Midbrain (tissue), 1 donor: Measurements from ENCODE around the gene GRID1.
"Not testable (repeated sequence)": the region's sequence is repeated elsewhere in the genome, so short reads cannot be mapped to it uniquely, and the experiment has no call there.

Experiments used
- DNase-seq: peaks from one replicate; lab custom pipeline; 2025; lab: John Stamatoyannopoulos, UW

GRID1 gene

GRCh38 chr10:85720931-85721590 is 645.5 kb downstream of the GRID1 start:
- DNase-seq = no peak

- DNase-seq = no peak
Observed at GRCh38 chr10:85719408-85719807, 647.2 kb downstream of the GRID1 start.

GRCh38 chr10:85713885-85714284 is 652.7 kb downstream of the GRID1 start:
- no peak for DNase-seq

- DNase-seq = no peak
Observed at GRCh38 chr10:85702768-85703167, 663.8 kb downstream of the GRID1 start.

GRCh38 chr10:85699066-85699465 is 667.5 kb downstream of the GRID1 start:
- DNase-seq = not testable (repeated sequence)

- no peak for DNase-seq
Observed at GRCh38 chr10:85696893-85697292, 669.7 kb downstream of the GRID1 start.

- no peak for DNase-seq
Observed at GRCh38 chr10:85682621-85683020, 684.0 kb downstream of the GRID1 start.

- no peak for DNase-seq
Observed at GRCh38 chr10:85679710-85680109, 686.9 kb downstream of the GRID1 start.

- no peak for DNase-seq
Observed at GRCh38 chr10:85679061-85679460, 687.5 kb downstream of the GRID1 start.

GRCh38 chr10:85674851-85675250 is 691.7 kb downstream of the GRID1 start:
- DNase-seq = no peak

- no peak for DNase-seq
Observed at GRCh38 chr10:85673270-85673669, 693.3 kb downstream of the GRID1 start.

GRCh38 chr10:85671530-85671929 is 695.1 kb downstream of the GRID1 start:
- no peak for DNase-seq

- DNase-seq = no peak
Observed at GRCh38 chr10:85668522-85668921, 698.1 kb downstream of the GRID1 start.

- no peak for DNase-seq
Observed at GRCh38 chr10:85667638-85668233, 698.9 kb downstream of the GRID1 start.

GRCh38 chr10:85666987-85667386 is 699.6 kb downstream of the GRID1 start:
- DNase-seq = no peak

GRCh38 chr10:85666102-85666501 is 700.5 kb downstream of the GRID1 start:
- no peak for DNase-seq

- DNase-seq = no peak
Observed at GRCh38 chr10:85665681-85666080, 700.9 kb downstream of the GRID1 start.

GRCh38 chr10:85665078-85665477 is 701.5 kb downstream of the GRID1 start:
- DNase-seq = no peak

- DNase-seq = no peak
Observed at GRCh38 chr10:85661123-85661522, 705.5 kb downstream of the GRID1 start.

- no peak for DNase-seq
Observed at GRCh38 chr10:85659331-85659730, 707.3 kb downstream of the GRID1 start.

- no peak for DNase-seq
Observed at GRCh38 chr10:85658518-85658917, 708.1 kb downstream of the GRID1 start.

GRCh38 chr10:85657476-85658113 is 709.0 kb downstream of the GRID1 start:
- DNase-seq = no peak

GRCh38 chr10:85655411-85655810 is 711.2 kb downstream of the GRID1 start:
- no peak for DNase-seq

- no peak for DNase-seq
Observed at GRCh38 chr10:85651497-85651882, 715.1 kb downstream of the GRID1 start.
